SU-DHL-6 (cell line): ENCODE measurements around the gene SMAD5.

Source experiments
- H2AFZ ChIP-seq: fragments of 200-600 bp; sonication (generic); 2 replicates; pipeline ENCODE4 v1.6.1; 2014; ENCODE audit warnings: low read depth, mild to moderate bottlenecking, moderate library complexity, mixed read lengths, antibody characterized with exemption, low read length; ENCODE audit not compliant: severe bottlenecking
- H3F3A ChIP-seq: fragments of 200-600 bp; shearing (Covaris generic); 2 replicates; pipeline ENCODE4 v1.6.0; 2016; ENCODE audit warnings: antibody characterized with exemption, mild to moderate bottlenecking; ENCODE audit not compliant: insufficient read depth
- H3K27ac ChIP-seq: fragments of 200-600 bp; sonication (generic); 2 replicates; pipeline ENCODE4 v1.5.1; 2016; ENCODE audit warnings: low read depth, mild to moderate bottlenecking, low read length, moderate library complexity, mixed read lengths
- H3K27me3 ChIP-seq: fragments of 200-600 bp; sonication (generic), shearing (Covaris generic); 2 replicates; pipeline ENCODE4 v1.6.0; 2014; ENCODE audit warnings: mild to moderate bottlenecking, low read length
- H3K36me3 ChIP-seq: fragments of 200-600 bp; sonication (generic); 2 replicates; pipeline ENCODE4 v1.6.1; 2014; ENCODE audit warnings: mild to moderate bottlenecking, low read length, mixed read lengths
- H3K4me2 ChIP-seq: fragments of 300-600, 200-600 bp; shearing (Covaris generic), sonication (generic); 2 replicates; pipeline ENCODE4 v1.6.0; 2014; ENCODE audit warnings: low read length, low read depth, mild to moderate bottlenecking; ENCODE audit not compliant: poor library complexity, severe bottlenecking
- H3K4me3 ChIP-seq: fragments of 200-600 bp; sonication (generic); 2 replicates; pipeline ENCODE4 v1.5.1; 2014; ENCODE audit warnings: antibody characterized with exemption, low read length, mild to moderate bottlenecking, mixed read lengths; ENCODE audit not compliant: insufficient read depth, poor library complexity, severe bottlenecking
- H3K79me2 ChIP-seq: fragments of 200-600 bp; sonication (generic); 2 replicates; pipeline ENCODE4 v1.6.1; 2014; ENCODE audit warnings: mild to moderate bottlenecking, low read length, moderate library complexity; ENCODE audit not compliant: insufficient read depth
- H3K9ac ChIP-seq: fragments of 200-600 bp; sonication (generic); 2 replicates; pipeline ENCODE4 v1.7.0; 2014; ENCODE audit warnings: mild to moderate bottlenecking, low read length
- H3K9me2 ChIP-seq: fragments of 200-600 bp; sonication (generic); replicated peaks from 2 replicates; pipeline ENCODE4 v1.6.1; 2014; ENCODE audit warnings: low read length; ENCODE audit not compliant: insufficient read depth
- H3K9me3 ChIP-seq: fragments of 200-600 bp; sonication (generic); 2 replicates; pipeline ENCODE4 v1.6.1; 2014; ENCODE audit warnings: low read length, mixed read lengths; ENCODE audit not compliant: insufficient read depth
- H4K20me1 ChIP-seq: fragments of 200-600 bp; sonication (generic); 2 replicates; pipeline ENCODE4 v1.6.1; 2014; ENCODE audit warnings: low read depth, mild to moderate bottlenecking, antibody characterized with exemption, low read length, moderate library complexity, mixed read lengths
- CTCF ChIP-seq: fragments of 200-600 bp; sonication (generic); IDR thresholded peaks from one replicate; pipeline ENCODE4 v1.5.1; 2017; ENCODE audit warnings: antibody characterized with exemption, mild to moderate bottlenecking, low read length, moderate library complexity; ENCODE audit not compliant: insufficient read depth, poor library complexity, severe bottlenecking
- EZH2phosphoT487 ChIP-seq: fragments of 200-600 bp; sonication (generic), shearing (Covaris generic); conservative IDR thresholded peaks from 2 replicates; pipeline ENCODE4 v1.6.1; 2018; ENCODE audit warnings: mild to moderate bottlenecking, antibody characterized with exemption, low read length, moderate library complexity, mixed read lengths

The SMAD5 gene

GRCh38 chr5:136164226-136164625, 31.6 kb downstream of the SMAD5 start:
- no peaks in the 10 kb centered on the region for H3K9me2 ChIP-seq
- TF ChIP-seq EZH2phosphoT487 = no peak
- no peak for TF ChIP-seq CTCF
- peak overlapping the region; percentile 53 for H3K9ac ChIP-seq
- H2AFZ ChIP-seq = no peak overlapping the region
- peaks cover 12% of the 10 kb centered on the region for H3K36me3 ChIP-seq
- peak overlapping the region; percentile 100 for H3K27ac ChIP-seq
- H3K4me3 ChIP-seq = peak overlapping the region; percentile 43
- peak overlapping the region; percentile 95 for H3K4me2 ChIP-seq
- no peaks in the 10 kb centered on the region for H4K20me1 ChIP-seq
- H3K79me2 ChIP-seq = peaks cover 77% of the 10 kb centered on the region
- H3F3A ChIP-seq = peaks cover 81% of the 10 kb centered on the region
- H3K27me3 ChIP-seq = no peaks in the 10 kb centered on the region
- no peaks in the 10 kb centered on the region for H3K9me3 ChIP-seq

GRCh38 chr5:136166909-136167308, 34.3 kb downstream of the SMAD5 start:
- H3K27ac ChIP-seq = peak overlapping the region; percentile 100
- peaks cover 75% of the 10 kb centered on the region for H3F3A ChIP-seq
- no peaks in the 10 kb centered on the region for H3K9me3 ChIP-seq
- no peaks in the 10 kb centered on the region for H3K27me3 ChIP-seq
- no peaks in the 10 kb centered on the region for H4K20me1 ChIP-seq
- H3K79me2 ChIP-seq = peaks cover 76% of the 10 kb centered on the region
- H3K9ac ChIP-seq = peak overlapping the region; percentile 58
- H3K4me3 ChIP-seq = peak overlapping the region; percentile 34
- peaks cover 30% of the 10 kb centered on the region for H3K36me3 ChIP-seq
- H3K9me2 ChIP-seq = no peaks in the 10 kb centered on the region
- TF ChIP-seq EZH2phosphoT487 (no peak), CTCF (no peak)
- H2AFZ ChIP-seq = no peak overlapping the region
- H3K4me2 ChIP-seq = peak overlapping the region; percentile 95

- no peaks in the 10 kb centered on the region for H3K9me2 ChIP-seq
- H3K36me3 ChIP-seq = peaks cover 42% of the 10 kb centered on the region
- H3K9me3 ChIP-seq = no peaks in the 10 kb centered on the region
- no peaks in the 10 kb centered on the region for H3K27me3 ChIP-seq
- H3K4me3 ChIP-seq = no peak overlapping the region
- peaks cover 76% of the 10 kb centered on the region for H3K79me2 ChIP-seq
- H3F3A ChIP-seq = peaks cover 68% of the 10 kb centered on the region
- H4K20me1 ChIP-seq = no peaks in the 10 kb centered on the region
- H3K4me2 ChIP-seq = no peak overlapping the region
- peak overlapping the region; percentile 70 for H3K27ac ChIP-seq
- no peak overlapping the region for H3K9ac ChIP-seq
- H2AFZ ChIP-seq = no peak overlapping the region
- TF ChIP-seq CTCF = no peak
- TF ChIP-seq EZH2phosphoT487 = no peak
These were observed 36.6 kb downstream of the SMAD5 start for GRCh38 chr5:136169218-136169617.
